Measurements from ENCODE around the gene LSS.

DNA sequence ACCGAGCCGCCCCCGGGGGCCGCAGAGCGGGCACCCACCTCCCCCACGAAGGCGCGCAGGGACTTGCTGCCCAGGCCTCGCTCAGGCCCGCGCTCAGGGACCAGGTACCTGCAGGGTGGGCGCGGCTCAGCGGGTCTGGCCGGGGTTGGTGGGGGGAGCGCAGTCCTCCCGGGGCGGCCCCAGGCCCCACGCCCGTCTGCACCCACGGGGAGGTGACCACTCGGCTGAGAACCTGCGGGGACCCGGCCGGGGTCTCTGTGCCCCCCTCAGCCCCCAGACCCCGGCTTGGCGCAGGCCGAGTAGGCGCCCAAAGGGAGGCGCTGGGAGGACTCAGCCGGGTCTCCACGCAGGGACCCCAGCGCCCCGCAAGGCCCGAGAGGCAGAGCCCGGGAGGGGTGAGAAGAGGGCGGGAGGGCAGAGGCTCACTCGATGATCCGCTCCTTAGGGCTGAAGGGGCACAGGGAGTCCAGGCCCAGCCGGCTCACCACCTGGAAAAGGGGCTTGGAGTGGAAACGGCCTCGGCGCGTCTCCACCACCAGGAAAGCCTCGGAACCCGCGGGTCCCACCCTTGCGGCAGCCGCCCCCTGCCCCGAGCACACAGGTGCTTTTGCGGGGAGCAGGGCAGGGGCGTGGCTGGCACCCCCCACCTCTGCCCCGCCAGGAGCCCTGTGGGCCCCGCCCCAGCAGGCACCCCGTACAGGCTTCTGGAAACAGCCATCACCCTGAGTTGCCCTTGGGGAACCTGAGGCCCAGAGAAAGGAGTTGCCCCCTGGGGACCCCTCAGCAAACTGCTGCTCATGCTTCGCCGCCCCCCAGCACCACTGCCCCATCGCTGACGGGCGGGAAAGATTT lies 82.5 kb downstream of the LSS start:
- TF ChIP-seq CTCF (IDR thresholded peaks at IDR 0.05) (no peak), FOXK1 (CRISPR knock-in tag; IDR thresholded peaks at IDR 0.05) (no peak), CREM (CRISPR knock-in tag; IDR thresholded peaks at IDR 0.05) (no peak), RELA (CRISPR knock-in tag; IDR thresholded peaks at IDR 0.05; ENCODE audit: borderline replicate concordance) (no peak), USF1 (CRISPR knock-in tag; IDR thresholded peaks at IDR 0.05) (no peak), ATF2 (CRISPR knock-in tag; IDR thresholded peaks at IDR 0.05; ENCODE audit: borderline replicate concordance, low read depth) (no peak), JAZF1 (CRISPR knock-in tag; IDR thresholded peaks at IDR 0.05) (no peak), NFYB (CRISPR knock-in tag; conservative IDR thresholded peaks at IDR 0.05; ENCODE audit: low read depth) (no peak)
- TF ChIP-seq, protein P1, sequence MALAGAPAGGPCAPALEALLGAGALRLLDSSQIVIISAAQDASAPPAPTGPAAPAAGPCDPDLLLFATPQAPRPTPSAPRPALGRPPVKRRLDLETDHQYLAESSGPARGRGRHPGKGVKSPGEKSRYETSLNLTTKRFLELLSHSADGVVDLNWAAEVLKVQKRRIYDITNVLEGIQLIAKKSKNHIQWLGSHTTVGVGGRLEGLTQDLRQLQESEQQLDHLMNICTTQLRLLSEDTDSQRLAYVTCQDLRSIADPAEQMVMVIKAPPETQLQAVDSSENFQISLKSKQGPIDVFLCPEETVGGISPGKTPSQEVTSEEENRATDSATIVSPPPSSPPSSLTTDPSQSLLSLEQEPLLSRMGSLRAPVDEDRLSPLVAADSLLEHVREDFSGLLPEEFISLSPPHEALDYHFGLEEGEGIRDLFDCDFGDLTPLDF (CRISPR knock-in tag; IDR thresholded peaks at IDR 0.05) = no peak
- TF ChIP-seq, protein P2, sequence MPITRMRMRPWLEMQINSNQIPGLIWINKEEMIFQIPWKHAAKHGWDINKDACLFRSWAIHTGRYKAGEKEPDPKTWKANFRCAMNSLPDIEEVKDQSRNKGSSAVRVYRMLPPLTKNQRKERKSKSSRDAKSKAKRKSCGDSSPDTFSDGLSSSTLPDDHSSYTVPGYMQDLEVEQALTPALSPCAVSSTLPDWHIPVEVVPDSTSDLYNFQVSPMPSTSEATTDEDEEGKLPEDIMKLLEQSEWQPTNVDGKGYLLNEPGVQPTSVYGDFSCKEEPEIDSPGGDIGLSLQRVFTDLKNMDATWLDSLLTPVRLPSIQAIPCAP (CRISPR knock-in tag; IDR thresholded peaks at IDR 0.05) = no peak

Measured in WTC11 (cell line).